GM18499 (cell line): ENCODE measurements around the gene CEP112.

Source experiments
- ATAC-seq: cut with Tn5 transposase; IDR thresholded peaks from one replicate; pipeline ENCODE4 v1.9.1; 2021; ENCODE audit warnings: moderate number of reproducible peaks; ENCODE audit not compliant: insufficient read depth, unreplicated experiment

CEP112 gene

GRCh38 chr17:65670667-65671371, 521.1 kb downstream of the CEP112 start:
- ATAC-seq: no peak

- ATAC-seq: no peak
Measured at GRCh38 chr17:65668211-65668610, 523.7 kb downstream of the CEP112 start.

GRCh38 chr17:65667656-65668055, 524.3 kb downstream of the CEP112 start:
- no peak for ATAC-seq

GRCh38 chr17:65666876-65667321, 525.0 kb downstream of the CEP112 start:
- ATAC-seq: no peak

- ATAC-seq: no peak
Measured at GRCh38 chr17:65665966-65666365, 526.0 kb downstream of the CEP112 start.

- no peak for ATAC-seq
Measured at GRCh38 chr17:65664696-65665095, 527.2 kb downstream of the CEP112 start.

GRCh38 chr17:65664266-65664665, 527.7 kb downstream of the CEP112 start:
- ATAC-seq: no peak

- ATAC-seq: no peak
Measured at GRCh38 chr17:65662196-65662595, 529.7 kb downstream of the CEP112 start.

GRCh38 chr17:65660947-65661346, 531.0 kb downstream of the CEP112 start:
- ATAC-seq: no peak

- no peak for ATAC-seq
Measured at GRCh38 chr17:65660078-65660477, 531.9 kb downstream of the CEP112 start.

- no peak for ATAC-seq
Measured at GRCh38 chr17:65659512-65659911, 532.4 kb downstream of the CEP112 start.

GRCh38 chr17:65657251-65657828, 534.6 kb downstream of the CEP112 start:
- ATAC-seq: no peak

GRCh38 chr17:65656390-65657250, 535.3 kb downstream of the CEP112 start:
- no peak for ATAC-seq

GRCh38 chr17:65655706-65656105, 536.2 kb downstream of the CEP112 start:
- ATAC-seq: no peak

GRCh38 chr17:65644545-65644944, 547.4 kb downstream of the CEP112 start:
- no peak for ATAC-seq

- ATAC-seq: no peak
Measured at GRCh38 chr17:65638221-65638975, 553.5 kb downstream of the CEP112 start.

GRCh38 chr17:65637786-65638185, 554.1 kb downstream of the CEP112 start:
- ATAC-seq: no peak

GRCh38 chr17:65634533-65634932, 557.4 kb downstream of the CEP112 start:
- no peak for ATAC-seq

- no peak for ATAC-seq
Measured at GRCh38 chr17:65633988-65634387, 557.9 kb downstream of the CEP112 start.

GRCh38 chr17:65633146-65633881, 558.6 kb downstream of the CEP112 start:
- ATAC-seq: no peak
